CD4-positive, alpha-beta T cell treated with Interleukin-6 for 4 hours (primary cell): ENCODE measurements around the gene OR5P2.
"Not testable (repeated sequence)": the region's sequence is repeated elsewhere in the genome, so short reads cannot be mapped to it uniquely, and the experiment has no call there.

Source experiments
- DNase-seq: peaks from one replicate; pipeline ENCODE4 v3.0.0-alpha.2; 2020; ENCODE audit warnings: mixed read lengths

OR5P2 gene, protein sequence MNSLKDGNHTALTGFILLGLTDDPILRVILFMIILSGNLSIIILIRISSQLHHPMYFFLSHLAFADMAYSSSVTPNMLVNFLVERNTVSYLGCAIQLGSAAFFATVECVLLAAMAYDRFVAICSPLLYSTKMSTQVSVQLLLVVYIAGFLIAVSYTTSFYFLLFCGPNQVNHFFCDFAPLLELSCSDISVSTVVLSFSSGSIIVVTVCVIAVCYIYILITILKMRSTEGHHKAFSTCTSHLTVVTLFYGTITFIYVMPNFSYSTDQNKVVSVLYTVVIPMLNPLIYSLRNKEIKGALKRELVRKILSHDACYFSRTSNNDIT

DNA sequence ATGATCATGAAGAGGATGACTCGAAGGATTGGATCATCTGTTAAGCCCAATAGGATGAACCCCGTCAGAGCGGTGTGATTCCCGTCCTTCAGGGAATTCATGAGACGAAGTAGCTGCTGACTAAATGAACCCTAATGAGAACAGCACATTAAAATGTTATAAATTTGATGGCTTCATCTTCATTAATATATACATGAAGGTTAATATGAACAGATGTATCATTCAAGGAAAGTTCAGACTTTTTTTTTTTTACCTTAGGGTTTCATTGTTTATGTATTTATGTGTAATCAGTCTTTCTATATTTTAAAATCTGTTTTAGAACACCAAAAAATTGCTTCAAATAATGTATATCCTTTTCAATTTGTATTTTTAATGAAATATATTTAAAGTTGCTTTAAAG, at the start of gene OR5P2:
TSS of gene OR5P2 (minus strand) at position 101 of the 400 bp plus-strand sequence. CDS start at position 101, 0 bp downstream.
- no peak for DNase-seq

- DNase-seq = no peak
Measured at GRCh38 chr11:7846003-7846402, 49.3 kb upstream of the OR5P2 start.

GRCh38 chr11:7844986-7845385, 48.2 kb upstream of the OR5P2 start:
- no peak for DNase-seq

- DNase-seq = no peak
Measured at GRCh38 chr11:7844521-7844920, 47.8 kb upstream of the OR5P2 start.

GRCh38 chr11:7840578-7840977, 43.8 kb upstream of the OR5P2 start:
- DNase-seq = no peak

DNA sequence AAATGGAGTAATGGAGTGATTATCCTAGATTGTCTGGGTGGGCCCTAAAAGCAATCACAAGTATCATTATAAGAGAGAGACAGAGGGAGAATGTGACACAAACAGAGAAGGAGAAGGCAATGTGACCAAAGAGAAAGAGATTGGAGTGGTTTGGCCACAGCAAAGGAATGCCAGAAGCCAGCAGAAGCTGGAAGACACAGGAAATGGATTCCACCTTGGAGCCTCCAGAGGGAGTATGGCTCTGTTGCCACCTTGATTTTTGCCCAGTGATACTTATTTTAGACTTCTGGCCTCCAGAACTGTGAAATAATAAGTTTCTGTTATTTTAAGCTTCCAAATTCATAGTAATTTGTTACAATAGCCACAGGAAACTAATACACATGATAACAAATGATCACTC, 36.8 kb upstream of the OR5P2 start:
- DNase-seq = no peak

DNA sequence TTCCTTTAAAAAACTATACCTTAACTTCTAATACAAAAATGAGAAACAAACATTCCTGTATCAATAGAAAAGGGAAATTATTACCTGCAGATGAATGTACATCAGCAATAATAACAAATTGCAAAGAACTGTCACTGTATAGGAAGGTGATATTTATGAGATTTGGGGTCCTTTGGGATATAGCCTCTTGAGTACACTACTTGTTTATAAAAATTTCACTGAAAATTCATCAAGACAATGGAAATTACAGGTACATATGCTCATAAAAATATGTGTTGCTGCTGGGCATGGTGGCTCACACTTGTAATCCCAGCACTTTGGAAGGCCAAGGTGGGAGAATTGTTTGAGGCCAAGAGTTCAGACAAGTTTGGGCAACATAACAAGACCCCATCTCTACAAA, 34.0 kb upstream of the OR5P2 start, which contains the start of gene OR5P3:
TSS of gene OR5P3 (minus strand) at position 101 of the 400 bp plus-strand sequence.
- DNase-seq = no peak

DNA sequence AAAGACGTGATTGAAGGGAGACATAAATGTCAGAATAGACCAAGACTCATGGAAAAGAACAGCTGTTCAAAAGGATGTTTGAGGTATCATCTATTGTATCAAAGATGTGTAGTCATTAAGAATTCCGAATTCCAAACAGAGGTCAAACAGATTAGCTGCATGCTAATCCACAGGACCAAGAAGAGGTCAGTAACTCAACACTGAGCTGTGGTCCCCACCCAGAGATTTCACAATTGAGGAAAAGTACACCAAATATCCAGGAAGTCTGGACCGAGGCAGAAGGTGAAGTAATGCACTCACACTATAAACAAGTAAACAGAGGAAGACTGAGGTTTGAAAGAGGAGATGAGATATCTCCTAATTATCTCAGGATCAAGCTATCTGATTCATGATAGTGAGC, 29.6 kb upstream of the OR5P2 start:
- no peak for DNase-seq

DNA sequence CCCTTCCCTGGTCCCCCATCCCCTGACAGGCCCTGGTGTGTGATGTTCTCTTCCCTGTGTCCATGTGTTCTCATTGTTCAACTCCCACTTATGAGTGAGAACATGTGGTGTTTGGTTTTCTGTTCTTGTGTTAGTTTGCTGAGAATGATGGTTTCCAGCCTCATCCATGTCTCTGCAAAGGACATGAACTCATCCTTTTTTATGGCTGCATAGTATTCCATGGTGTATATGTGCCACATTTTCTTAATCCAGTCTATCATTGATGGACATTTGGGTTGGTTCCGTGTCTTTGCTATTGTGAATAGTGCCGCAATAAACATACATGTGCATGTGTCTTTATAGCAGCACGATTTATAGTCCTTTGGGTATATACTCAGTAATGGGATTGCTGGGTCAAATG, 23.7 kb upstream of the OR5P2 start:
- DNase-seq = not testable (repeated sequence)

DNA sequence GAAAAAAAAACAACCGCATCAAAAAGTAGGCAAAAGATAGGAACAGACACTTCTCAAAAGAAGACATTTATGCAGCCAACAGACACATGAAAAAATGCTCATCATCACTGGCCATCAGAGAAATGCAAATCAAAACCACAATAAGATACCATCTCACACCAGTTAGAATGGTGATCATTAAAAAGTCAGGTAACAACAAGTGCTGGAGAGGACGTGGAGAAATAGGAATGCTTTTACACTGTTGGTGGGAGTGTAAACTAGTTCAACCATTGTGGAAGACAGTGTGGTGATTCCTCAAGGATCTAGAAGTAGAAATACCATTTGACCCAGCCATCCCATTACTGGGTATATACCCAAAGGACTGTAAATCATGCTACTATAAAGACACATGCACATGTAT, 18.2 kb upstream of the OR5P2 start:
- not testable (repeated sequence) for DNase-seq

DNA sequence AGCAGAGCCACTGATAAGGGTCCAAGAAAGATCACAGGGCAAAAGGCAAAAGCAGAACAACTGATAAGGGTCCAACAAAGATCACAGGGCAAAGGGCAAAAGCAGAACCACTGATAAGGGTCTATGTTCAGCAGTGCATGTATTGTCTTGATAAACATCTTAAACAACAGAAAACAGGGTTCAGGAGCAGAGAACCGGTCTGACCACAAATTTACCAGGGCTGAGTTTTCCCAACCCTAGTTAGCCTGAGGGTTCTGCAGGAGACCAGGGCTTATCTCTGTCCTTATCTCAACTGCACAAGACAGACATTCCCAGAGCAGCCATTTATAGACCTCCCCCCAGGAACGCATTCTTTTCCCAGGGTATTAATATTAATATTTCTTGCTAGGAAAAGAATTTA, 13.6 kb upstream of the OR5P2 start:
- not testable (repeated sequence) for DNase-seq

DNA sequence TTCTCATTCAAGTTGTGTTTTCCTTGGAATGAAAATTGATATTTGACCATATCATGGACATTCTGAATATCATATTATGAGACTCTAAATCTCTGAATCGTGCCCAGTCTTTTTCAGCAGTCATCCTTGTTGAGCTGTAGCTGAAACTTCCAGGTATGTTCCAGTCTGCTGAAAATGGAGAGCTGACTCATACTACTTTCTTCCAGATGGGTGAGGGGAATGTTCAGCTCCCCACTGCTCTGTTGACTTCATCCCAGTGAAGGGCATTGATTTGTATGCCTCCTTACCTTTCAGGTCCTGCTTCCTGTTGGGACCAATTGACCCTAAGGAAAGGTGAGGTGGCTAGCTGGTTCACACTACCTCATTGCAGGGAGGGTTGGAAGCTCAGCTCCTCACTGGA, 3.5 kb downstream of the OR5P2 start:
- no peak for DNase-seq

- no peak for DNase-seq
Measured at GRCh38 chr11:7787239-7787638, 9.5 kb downstream of the OR5P2 start.

GRCh38 chr11:7775689-7776088, 21.1 kb downstream of the OR5P2 start:
- DNase-seq = no peak

- DNase-seq = not testable (repeated sequence)
Measured at GRCh38 chr11:7764301-7764700, 32.4 kb downstream of the OR5P2 start.

DNA sequence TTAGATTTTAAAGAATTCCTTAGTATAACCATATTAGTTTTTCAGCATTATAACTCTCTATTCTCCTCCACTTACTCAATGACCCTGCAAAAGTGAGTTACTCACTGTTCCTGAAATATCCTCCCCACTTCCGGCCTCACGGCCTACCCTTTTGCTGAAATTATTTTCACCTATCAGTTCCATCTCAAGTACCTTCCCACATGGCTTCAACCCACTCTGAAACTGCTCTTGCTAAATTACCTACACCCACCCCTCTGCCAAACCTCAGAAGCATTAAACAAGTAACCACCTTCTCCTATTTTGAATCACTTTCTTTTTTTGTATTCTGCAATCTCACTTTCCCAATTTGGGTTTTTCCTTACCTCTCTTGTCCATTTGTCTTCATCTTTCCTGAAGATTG, 37.7 kb downstream of the OR5P2 start:
- DNase-seq = no peak

GRCh38 chr11:7749456-7749855, 47.3 kb downstream of the OR5P2 start:
- DNase-seq = no peak
